GM12801 (cell line): ENCODE data around the gene HTT.

Experiments
- CTCF ChIP-seq: IDR thresholded peaks from one replicate; pipeline ENCODE4 v1.5.1; 2011; ENCODE audit warnings: control low read depth; ENCODE audit not compliant: insufficient read length; ENCODE audit errors: extremely low read depth

HTT gene

GRCh38 chr4:3263053-3263875 is 188.8 kb downstream of the HTT start:
- TF ChIP-seq CTCF = no peak

DNA sequence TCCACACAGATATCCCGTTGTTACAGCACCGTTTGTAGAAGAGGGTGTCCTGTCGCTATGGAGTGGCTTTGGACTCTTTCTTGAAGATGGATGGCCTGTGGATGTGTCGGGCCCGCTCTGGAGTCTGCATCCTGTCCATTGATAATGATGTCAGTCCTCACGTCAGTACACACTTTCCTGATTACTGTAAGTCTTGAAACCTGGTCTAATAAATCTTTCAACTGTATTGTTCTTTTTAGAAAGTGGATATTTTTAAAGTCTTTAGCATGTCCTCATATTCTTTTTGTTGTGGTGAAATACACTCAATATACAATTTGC is 189.4 kb downstream of the HTT start:
- no peak for TF ChIP-seq CTCF

DNA sequence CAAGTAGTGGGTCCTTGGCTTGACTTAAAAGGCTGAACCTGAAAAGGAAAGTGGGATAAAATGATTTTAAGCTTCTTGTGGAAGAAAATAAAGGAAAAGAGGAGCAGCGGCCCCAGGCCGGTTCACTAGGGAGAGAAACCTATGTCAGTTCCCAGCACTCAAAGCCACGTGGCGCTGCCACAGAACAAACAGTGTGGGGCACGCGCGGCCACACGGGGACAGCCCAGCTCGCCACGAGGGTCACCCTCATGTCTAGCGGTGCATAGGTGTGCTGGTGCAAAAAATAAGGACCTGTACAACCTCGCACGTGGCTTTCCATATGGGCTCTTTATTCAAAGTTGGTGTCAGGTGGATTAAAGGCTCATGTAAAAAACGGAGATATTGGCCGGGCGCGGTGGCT is 191.6 kb downstream of the HTT start:
- TF ChIP-seq CTCF = no peak

DNA sequence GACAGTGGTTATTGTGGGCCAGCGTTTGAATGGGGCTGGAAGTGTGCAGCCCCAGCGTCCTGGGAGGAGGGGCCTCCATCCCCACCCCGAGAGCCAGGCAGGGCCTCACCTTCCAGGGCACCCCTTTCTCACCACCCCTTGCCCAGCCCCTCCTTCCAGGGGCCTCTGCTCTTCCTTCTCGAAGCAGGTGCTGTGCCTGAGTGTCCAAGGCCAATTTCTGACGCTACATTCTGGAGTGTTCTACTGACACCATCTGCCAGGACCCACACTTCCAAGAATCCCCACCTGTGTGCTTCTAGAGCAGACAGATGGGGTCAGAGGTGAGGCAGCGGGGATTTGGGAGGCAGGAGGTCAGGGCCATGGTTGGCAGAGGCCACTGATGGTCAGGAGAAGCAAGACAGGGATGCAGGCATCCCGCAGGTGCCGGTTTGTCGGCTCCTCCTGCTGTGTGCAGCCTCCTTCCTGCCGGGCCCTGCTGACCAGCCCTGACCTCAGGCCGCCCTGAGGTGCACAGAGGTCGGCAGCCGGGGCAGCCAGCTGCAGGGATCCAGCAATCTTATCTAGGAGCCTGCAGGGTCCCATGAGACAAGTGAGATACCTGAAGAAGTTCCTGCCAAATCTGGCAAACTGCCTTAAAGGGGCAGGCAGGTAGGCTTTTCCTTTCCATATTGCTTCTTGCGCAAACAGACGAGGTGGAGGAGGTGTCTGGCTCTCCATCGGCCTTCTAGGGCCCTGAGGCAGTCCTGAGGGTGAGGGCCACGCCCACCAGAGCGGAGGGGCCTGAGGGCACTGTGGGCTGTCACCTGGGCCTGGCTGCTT is 193.3 kb downstream of the HTT start:
- TF ChIP-seq CTCF = no peak

GRCh38 chr4:3268395-3269104 is 194.1 kb downstream of the HTT start:
- no peak for TF ChIP-seq CTCF

DNA sequence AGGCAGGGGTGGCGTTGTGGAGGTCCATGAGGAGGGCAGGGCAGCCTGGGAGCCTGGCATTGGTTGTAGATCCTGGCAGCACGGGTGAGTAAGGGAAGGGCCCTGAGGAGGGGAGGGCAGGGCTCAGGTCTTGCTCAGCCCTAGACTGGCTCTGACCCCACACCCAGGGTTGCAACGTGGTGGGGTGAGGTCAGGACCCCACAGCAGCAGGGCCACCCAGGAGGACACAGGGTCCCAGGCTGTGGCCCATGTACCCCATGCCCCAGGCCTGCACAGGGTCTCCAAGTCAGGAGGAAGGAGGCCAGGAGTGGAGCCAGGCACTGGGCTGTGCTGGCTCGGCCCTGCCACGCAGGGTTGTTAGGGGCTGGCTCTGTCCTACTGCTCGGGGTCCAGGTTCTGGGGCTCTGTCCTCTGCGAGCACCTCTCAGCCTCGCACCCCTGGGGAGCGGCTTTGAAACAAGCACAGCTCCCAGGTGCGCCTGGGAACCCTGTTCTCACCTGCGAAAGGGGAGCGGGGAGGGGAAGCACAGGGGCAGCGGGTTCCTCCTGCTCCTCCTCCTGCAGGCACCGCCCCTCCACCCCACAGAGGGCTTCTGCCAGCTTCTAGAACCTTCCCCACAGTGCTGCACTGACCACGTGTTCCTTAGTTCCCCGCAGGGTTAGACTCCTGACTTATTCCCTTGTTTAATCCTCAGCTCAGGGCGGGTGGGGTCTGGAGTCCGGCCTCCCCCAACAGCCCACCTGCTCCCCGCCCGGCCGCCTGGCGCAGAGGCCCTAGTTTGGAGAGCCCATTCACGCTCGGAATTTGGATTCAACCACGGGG is 194.8 kb downstream of the HTT start:
- no peak for TF ChIP-seq CTCF

DNA sequence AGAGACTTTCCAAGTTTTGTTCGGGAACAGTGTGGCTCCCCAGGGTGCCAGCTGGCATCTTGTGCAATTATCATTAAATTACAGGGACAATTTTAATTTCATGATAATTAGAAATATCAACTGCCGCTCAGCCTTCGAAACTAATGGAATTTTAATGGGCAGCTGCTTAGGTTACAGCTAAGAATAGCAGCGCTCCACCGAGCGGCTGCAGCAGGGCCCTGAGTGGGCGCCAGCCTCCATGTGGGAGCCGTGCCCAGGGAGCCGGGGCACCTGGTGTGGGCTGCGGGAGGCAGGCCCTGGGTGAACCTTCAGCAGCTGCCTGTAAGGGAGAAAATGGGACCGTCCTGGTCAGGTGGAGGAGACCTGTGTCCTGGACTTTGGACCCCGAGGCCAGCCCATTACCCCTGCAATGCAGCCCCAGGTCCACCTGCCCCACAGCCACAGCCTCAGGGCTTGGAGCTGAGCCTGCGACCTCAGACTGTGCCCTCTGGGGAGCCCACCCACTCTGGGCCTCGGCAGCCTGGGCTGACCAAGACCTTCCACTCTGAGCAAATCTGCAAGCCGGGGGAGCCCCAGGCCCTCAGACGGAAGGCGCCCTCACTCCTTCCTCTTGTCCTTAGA is 195.6 kb downstream of the HTT start:
- TF ChIP-seq CTCF = no peak
